ENCODE results near the gene PAEP. TPM values are rescaled to one million over a fixed set of nuclear protein-coding genes. Genes with fewer than 3 reads are reported as not detected.

The PAEP gene
- total RNA-seq, 5 donors from 2014 or later (not counting 1 experiment from before 2014, with no cell fraction given) = not detected

GRCh38 chr9:135611142-135611874 is 49.8 kb downstream of the PAEP start:
- WGBS (ENCODE audit: insufficient coverage) = 75% methylated on average over 6 of the region's 7 CpGs

DNA sequence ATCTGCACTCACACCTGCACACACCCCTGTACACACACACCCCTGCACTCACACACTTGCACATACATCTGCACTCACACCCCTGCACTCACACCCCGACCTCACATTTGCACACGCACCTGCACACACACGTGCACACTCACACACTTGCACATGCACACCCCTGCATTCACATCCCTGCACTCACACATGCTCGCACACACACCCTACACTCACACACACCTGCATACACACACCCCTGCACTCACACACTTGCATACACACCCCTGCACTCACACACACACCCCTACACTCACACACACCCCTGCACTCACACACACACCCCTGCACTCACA is 50.3 kb downstream of the PAEP start:
- DNase-seq (no peak), ATAC-seq (replicated peaks in 1 of 4) (no peak)
- Mint-ChIP-seq H3K27ac (no peak overlapping the region), H3K27me3 (peaks cover 14 to 17% of the 10 kb centered on the region in 2 donors), H3K9me3 (no peaks in the 10 kb centered on the region), H3K4me3 (no peak overlapping the region), H3K4me1 (no peaks in the 10 kb centered on the region), H3K36me3 (no peaks in the 10 kb centered on the region)
- Histone ChIP-seq H3K9me3 (no peaks in the 10 kb centered on the region), H3K27ac (ENCODE audit: low read length) (no peak overlapping the region), H3K4me1 (ENCODE audit: control insufficient read depth in 1 of 2, extremely low read depth in 1 of 2, insufficient read depth in 2 of 2, low read length in 2 of 2) (no peaks in the 10 kb centered on the region), H3K36me3 (ENCODE audit: control insufficient read depth in 2 of 2, extremely low read depth in 1 of 2, insufficient read depth in 1 of 2, low read length in 1 of 2) (no peaks in the 10 kb centered on the region), H3K27me3 (replicated peaks in 1 of 2; ENCODE audit: control insufficient read depth in 2 of 2, extremely low read depth in 1 of 2, insufficient read depth in 2 of 2, low read length in 1 of 2) (peaks cover 0 to 38% of the 10 kb centered on the region in 2 experiments), H3K4me3 (ENCODE audit: control insufficient read depth in 1 of 2, extremely low read depth in 1 of 2, low read length in 1 of 2) (no peak overlapping the region)
- 13% methylated on average over 4 of the region's 4 CpGs for WGBS (ENCODE audit: insufficient coverage)
- ChIA-PET POLR2A (no interaction called here), CTCF (no interaction called here)

More at GRCh38 chr9:135611142-135611874, 49.8 kb downstream of the PAEP start:
- ChIA-PET CTCF (no interaction called here), POLR2A (no interaction called here)
- peaks cover 0 to 42% of the 10 kb centered on the region in 2 experiments for H3K27me3 ChIP-seq (replicated peaks in 1 of 2; ENCODE audit: control insufficient read depth in 2 of 2, extremely low read depth in 1 of 2, insufficient read depth in 2 of 2, low read length in 1 of 2)
- H3K9me3 ChIP-seq = no peaks in the 10 kb centered on the region
- no peak for DNase-seq
- H3K4me1 ChIP-seq (ENCODE audit: control insufficient read depth in 1 of 2, extremely low read depth in 1 of 2, insufficient read depth in 2 of 2, low read length in 2 of 2) = no peaks in the 10 kb centered on the region
- H3K4me3 ChIP-seq (ENCODE audit: control insufficient read depth in 1 of 2, extremely low read depth in 1 of 2, low read length in 1 of 2) = no peak overlapping the region
- no peak overlapping the region for H3K27ac ChIP-seq (ENCODE audit: low read length)
- H3K27me3 Mint-ChIP-seq = peaks cover 14 to 17% of the 10 kb centered on the region in 2 donors
- no peak for ATAC-seq (replicated peaks in 1 of 4)
- H3K36me3 Mint-ChIP-seq = no peaks in the 10 kb centered on the region
- H3K4me1 Mint-ChIP-seq = no peaks in the 10 kb centered on the region
- no peaks in the 10 kb centered on the region for H3K9me3 Mint-ChIP-seq
- H3K27ac Mint-ChIP-seq = no peak overlapping the region
- no peaks in the 10 kb centered on the region for H3K36me3 ChIP-seq (ENCODE audit: control insufficient read depth in 2 of 2, extremely low read depth in 1 of 2, insufficient read depth in 1 of 2, low read length in 1 of 2)
- no peak overlapping the region for H3K4me3 Mint-ChIP-seq

DNA sequence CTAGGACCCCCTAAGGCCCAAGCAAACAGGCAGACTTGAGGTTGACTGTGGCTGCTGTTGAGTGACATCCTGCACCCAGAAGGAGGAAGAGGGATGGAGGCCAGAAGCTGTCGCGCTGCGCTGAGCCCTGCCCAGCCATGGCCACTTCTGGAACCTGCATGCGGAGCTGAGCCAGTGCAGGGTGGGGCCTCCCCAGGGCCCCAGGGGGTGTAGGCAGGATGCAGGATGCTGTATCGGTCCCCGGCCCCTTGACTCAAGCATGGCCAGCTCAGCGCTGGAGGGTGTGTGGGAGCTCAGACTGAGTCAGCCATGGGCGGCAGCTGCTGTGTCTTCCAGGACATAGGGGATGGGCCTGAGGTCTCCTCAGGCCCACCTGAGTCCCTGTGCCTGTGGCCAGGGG is 50.9 kb downstream of the PAEP start:
- ChIA-PET POLR2A (no interaction called here), CTCF (no interaction called here)
- ATAC-seq (replicated peaks in 1 of 4) (no peak), DNase-seq (no peak)
- Histone ChIP-seq H3K36me3 (ENCODE audit: control insufficient read depth in 2 of 2, extremely low read depth in 1 of 2, insufficient read depth in 1 of 2, low read length in 1 of 2) (no peaks in the 10 kb centered on the region), H3K9me3 (no peaks in the 10 kb centered on the region), H3K27me3 (replicated peaks in 1 of 2; ENCODE audit: control insufficient read depth in 2 of 2, extremely low read depth in 1 of 2, insufficient read depth in 2 of 2, low read length in 1 of 2) (peaks cover 0 to 38% of the 10 kb centered on the region in 2 experiments), H3K4me1 (ENCODE audit: control insufficient read depth in 1 of 2, extremely low read depth in 1 of 2, insufficient read depth in 2 of 2, low read length in 2 of 2) (no peaks in the 10 kb centered on the region), H3K27ac (ENCODE audit: low read length) (no peak overlapping the region), H3K4me3 (ENCODE audit: control insufficient read depth in 1 of 2, extremely low read depth in 1 of 2, low read length in 1 of 2) (no peak overlapping the region)
- H3K36me3 Mint-ChIP-seq = no peaks in the 10 kb centered on the region
- H3K27ac Mint-ChIP-seq = no peak overlapping the region
- H3K4me1 Mint-ChIP-seq = no peaks in the 10 kb centered on the region
- peaks cover 14 to 17% of the 10 kb centered on the region in 2 donors for H3K27me3 Mint-ChIP-seq
- no peaks in the 10 kb centered on the region for H3K9me3 Mint-ChIP-seq
- WGBS (ENCODE audit: insufficient coverage) = 91% methylated on average over 7 of the region's 8 CpGs
- no peak overlapping the region for H3K4me3 Mint-ChIP-seq

GRCh38 chr9:135612981-135613910 is 51.7 kb downstream of the PAEP start:
- Mint-ChIP-seq H3K36me3 (no peaks in the 10 kb centered on the region), H3K4me1 (no peaks in the 10 kb centered on the region), H3K4me3 (no peak overlapping the region), H3K9me3 (no peaks in the 10 kb centered on the region), H3K27ac (no peak overlapping the region), H3K27me3 (peaks cover 14 to 18% of the 10 kb centered on the region in 2 donors)
- no peaks in the 10 kb centered on the region for H3K36me3 ChIP-seq (ENCODE audit: control insufficient read depth in 2 of 2, extremely low read depth in 1 of 2, insufficient read depth in 1 of 2, low read length in 1 of 2)
- H3K4me1 ChIP-seq (ENCODE audit: control insufficient read depth in 1 of 2, extremely low read depth in 1 of 2, insufficient read depth in 2 of 2, low read length in 2 of 2) = no peaks in the 10 kb centered on the region
- no peak overlapping the region for H3K27ac ChIP-seq (ENCODE audit: low read length)
- ATAC-seq (replicated peaks in 1 of 4) (no peak), DNase-seq (no peak)
- CTCF ChIA-PET = no interaction called here
- H3K27me3 ChIP-seq (replicated peaks in 1 of 2; ENCODE audit: control insufficient read depth in 2 of 2, extremely low read depth in 1 of 2, insufficient read depth in 2 of 2, low read length in 1 of 2) = peaks cover 0 to 35% of the 10 kb centered on the region in 2 experiments
- POLR2A ChIA-PET = no interaction called here
- WGBS (ENCODE audit: insufficient coverage) = 57% methylated on average over 12 of the region's 24 CpGs
- H3K9me3 ChIP-seq = no peaks in the 10 kb centered on the region
- H3K4me3 ChIP-seq (ENCODE audit: control insufficient read depth in 1 of 2, extremely low read depth in 1 of 2, low read length in 1 of 2) = no peak overlapping the region

- peaks cover 16 to 21% of the 10 kb centered on the region in 2 donors for H3K27me3 Mint-ChIP-seq
- H3K4me3 Mint-ChIP-seq = no peak overlapping the region
- no peak overlapping the region for H3K4me3 ChIP-seq (ENCODE audit: control insufficient read depth in 1 of 2, extremely low read depth in 1 of 2, low read length in 1 of 2)
- H3K36me3 ChIP-seq (ENCODE audit: control insufficient read depth in 2 of 2, extremely low read depth in 1 of 2, insufficient read depth in 1 of 2, low read length in 1 of 2) = no peaks in the 10 kb centered on the region
- H3K9me3 Mint-ChIP-seq = no peaks in the 10 kb centered on the region
- no peaks in the 10 kb centered on the region for H3K36me3 Mint-ChIP-seq
- peaks cover 0 to 41% of the 10 kb centered on the region in 2 experiments for H3K27me3 ChIP-seq (replicated peaks in 1 of 2; ENCODE audit: control insufficient read depth in 2 of 2, extremely low read depth in 1 of 2, insufficient read depth in 2 of 2, low read length in 1 of 2)
- DNase-seq = no peak
- no peak overlapping the region for H3K27ac ChIP-seq (ENCODE audit: low read length)
- POLR2A ChIA-PET = no interaction called here
- ATAC-seq (replicated peaks in 1 of 4) = no peak
- H3K9me3 ChIP-seq = no peaks in the 10 kb centered on the region
- CTCF ChIA-PET = interaction anchor here in 1 of 2 donors (0.6 kb wide), 1 partner anchor 286 kb away, joined by 6 read pairs; no protein-coding TSS in a partner anchor
- 85% methylated on average over 30 of the region's 34 CpGs for WGBS (ENCODE audit: insufficient coverage)
- H3K4me1 Mint-ChIP-seq = no peaks in the 10 kb centered on the region
- H3K4me1 ChIP-seq (ENCODE audit: control insufficient read depth in 1 of 2, extremely low read depth in 1 of 2, insufficient read depth in 2 of 2, low read length in 2 of 2) = no peaks in the 10 kb centered on the region
- no peak overlapping the region for H3K27ac Mint-ChIP-seq
Observed at GRCh38 chr9:135613946-135614805, 52.6 kb downstream of the PAEP start.
